Activated CD4-positive, alpha-beta memory T cell treated with anti-CD3 and anti-CD28 coated beads for 36 hours (primary cell): Measurements from ENCODE around the gene ARTN. TPM values are rescaled to one million over a fixed set of nuclear protein-coding genes. Genes with fewer than 3 reads are reported as not detected.
A peak's percentile ranks its signal among the peaks of the same experiment; 100 is the strongest.

Experiments
- CTCF ChIA-PET: fragments of 350-600 bp; sonication (Branson Sonifier 250); formaldehyde crosslinking; loops from one replicate; lab custom pipeline; 2021; ENCODE audit warnings: antibody characterized with exemption, inconsistent platforms; lab: Charles Lee
- POLR2A ChIA-PET: fragments of 350-600 bp; sonication (Branson Sonifier 250); formaldehyde crosslinking; loops from one replicate; lab custom pipeline; 2021; ENCODE audit warnings: antibody characterized with exemption; lab: Charles Lee
- DNase-seq: peaks from one replicate; pipeline ENCODE4 v3.0.0-alpha.2; 2020
- H3K27ac Mint-ChIP-seq: one replicate; pipeline ENCODE4 v1.8.0; 2021; ENCODE audit warnings: mixed read lengths
- H3K27me3 Mint-ChIP-seq: one replicate; pipeline ENCODE4 v1.8.0; 2021; ENCODE audit warnings: mixed read lengths
- H3K36me3 Mint-ChIP-seq: one replicate; pipeline ENCODE4 v1.8.0; 2021; ENCODE audit warnings: mixed read lengths
- H3K4me1 Mint-ChIP-seq: one replicate; pipeline ENCODE4 v1.8.0; 2021; ENCODE audit warnings: low read depth, mixed read lengths
- H3K4me3 Mint-ChIP-seq: one replicate; pipeline ENCODE4 v1.8.0; 2021; ENCODE audit warnings: mild to moderate bottlenecking, mixed read lengths
- H3K9me3 Mint-ChIP-seq: one replicate; pipeline ENCODE4 v1.8.0; 2021; ENCODE audit warnings: mixed read lengths
- intact Hi-C: fragments of 100-400 bp; cut with micrococcal nuclease; formaldehyde crosslinking; loops from one replicate; pipeline ENCODE4 v1.15.1; 2023
- total RNA-seq, 2 experiments: library from RNA; stranded (reverse); gene quantifications; one replicate each; pipeline ENCODE4 v1.2.3, GENCODE V29; 2021

ARTN gene
- total RNA-seq, 2 experiments from 2014 or later: not detected

GRCh38 chr1:43975249-43975961, 41.8 kb downstream of the ARTN start:
- H3K9me3 Mint-ChIP-seq: no peaks in the 10 kb centered on the region
- peak overlapping the region; percentile 83 for H3K4me3 Mint-ChIP-seq
- peak overlapping the region; percentile 78 for H3K27ac Mint-ChIP-seq
- DNase-seq: peak; percentile 50
- POLR2A ChIA-PET: interaction anchor here (0.6 to 2.4 kb wide), 7 partner anchors 13 to 756 kb away, joined by 3 to 7 read pairs (median 4); partner anchors contain the start of genes IPO13, RNU5D-1 and SLC6A9
- H3K4me1 Mint-ChIP-seq: peaks cover 61% of the 10 kb centered on the region
- H3K36me3 Mint-ChIP-seq: peaks cover 31% of the 10 kb centered on the region
- CTCF ChIA-PET: interaction anchor here (0.6 to 2.7 kb wide), 8 partner anchors 11 to 212 kb away, joined by 3 to 15 read pairs (median 4); partner anchors contain the start of gene IPO13
- intact Hi-C loops: no loop called here
- no peaks in the 10 kb centered on the region for H3K27me3 Mint-ChIP-seq

GRCh38 chr1:43976045-43976444, 42.4 kb downstream of the ARTN start:
- ChIA-PET CTCF (interaction anchor here (0.6 to 2.7 kb wide), 7 partner anchors 12 to 212 kb away, joined by 3 to 15 read pairs (median 4); partner anchors contain the start of gene IPO13), POLR2A (interaction anchor here (0.8 to 2.4 kb wide), 4 partner anchors 13 to 755 kb away, joined by 4 to 7 read pairs (median 5); partner anchors contain the start of genes IPO13, RNU5D-1 and SLC6A9)
- Mint-ChIP-seq H3K36me3 (peaks cover 35% of the 10 kb centered on the region), H3K27me3 (no peaks in the 10 kb centered on the region), H3K9me3 (no peaks in the 10 kb centered on the region), H3K27ac (no peak overlapping the region), H3K4me3 (peak overlapping the region; percentile 83), H3K4me1 (peaks cover 60% of the 10 kb centered on the region)
- intact Hi-C loops: no loop called here
- no peak for DNase-seq

GRCh38 chr1:43976890-43977289, 43.3 kb downstream of the ARTN start:
- CTCF ChIA-PET: interaction anchor here (1.4 kb wide), 1 partner anchor 28 kb away, joined by 5 read pairs; no protein-coding TSS in a partner anchor
- Mint-ChIP-seq H3K27me3 (no peaks in the 10 kb centered on the region), H3K4me1 (peaks cover 57% of the 10 kb centered on the region), H3K9me3 (no peaks in the 10 kb centered on the region), H3K27ac (no peak overlapping the region), H3K36me3 (peaks cover 35% of the 10 kb centered on the region), H3K4me3 (no peak overlapping the region)
- no peak for DNase-seq
- intact Hi-C loops: no loop called here
- POLR2A ChIA-PET: no interaction called here

- Mint-ChIP-seq H3K9me3 (no peaks in the 10 kb centered on the region), H3K36me3 (peaks cover 28% of the 10 kb centered on the region), H3K27me3 (no peaks in the 10 kb centered on the region), H3K27ac (no peak overlapping the region), H3K4me3 (peak overlapping the region; percentile 75), H3K4me1 (peaks cover 59% of the 10 kb centered on the region)
- DNase-seq: no peak
- intact Hi-C loops: no loop called here
- ChIA-PET POLR2A (no interaction called here), CTCF (interaction anchor here (0.6 kb wide), 1 partner anchor 58 kb away, joined by 3 read pairs; no protein-coding TSS in a partner anchor)
Measured at GRCh38 chr1:43977376-43978263, 44.0 kb downstream of the ARTN start.

- peaks cover 24% of the 10 kb centered on the region for H3K36me3 Mint-ChIP-seq
- no peak for DNase-seq
- intact Hi-C loops: no loop called here
- peak overlapping the region; percentile 75 for H3K4me3 Mint-ChIP-seq
- H3K4me1 Mint-ChIP-seq: peaks cover 57% of the 10 kb centered on the region
- no peaks in the 10 kb centered on the region for H3K27me3 Mint-ChIP-seq
- no peak overlapping the region for H3K27ac Mint-ChIP-seq
- no peaks in the 10 kb centered on the region for H3K9me3 Mint-ChIP-seq
- CTCF ChIA-PET: no interaction called here
- POLR2A ChIA-PET: no interaction called here
Measured at GRCh38 chr1:43978264-43978550, 44.6 kb downstream of the ARTN start.

- intact Hi-C loops: no loop called here
- CTCF ChIA-PET: no interaction called here
- H3K4me3 Mint-ChIP-seq: peak within 1 kb of the TSS; percentile 88
Measured at GRCh38 chr1:43978551-43979260, 45.1 kb downstream of the ARTN start, which contains the start of gene B4GALT2. B4GALT2 (plus strand) TSS chr1:43979210; CDS start chr1:43981161, 1,951 bp downstream.

GRCh38 chr1:43979261-43979527, 45.6 kb downstream of the ARTN start:
- H3K4me3 Mint-ChIP-seq: no peak overlapping the region
- intact Hi-C loops: no loop called here
- no peak overlapping the region for H3K27ac Mint-ChIP-seq
- H3K4me1 Mint-ChIP-seq: peaks cover 47% of the 10 kb centered on the region
- no peaks in the 10 kb centered on the region for H3K9me3 Mint-ChIP-seq
- H3K27me3 Mint-ChIP-seq: no peaks in the 10 kb centered on the region
- H3K36me3 Mint-ChIP-seq: peaks cover 26% of the 10 kb centered on the region
- DNase-seq: no peak
- ChIA-PET CTCF (no interaction called here), POLR2A (no interaction called here)

More at GRCh38 chr1:43978551-43979260, 45.1 kb downstream of the ARTN start, which contains the start of gene B4GALT2:
- H3K36me3 Mint-ChIP-seq: peaks cover 24% of the 10 kb centered on the region
- no peaks in the 10 kb centered on the region for H3K27me3 Mint-ChIP-seq
- POLR2A ChIA-PET: no interaction called here
- H3K9me3 Mint-ChIP-seq: no peaks in the 10 kb centered on the region
- no peak within 1 kb of the TSS for H3K27ac Mint-ChIP-seq
- peak; percentile 50 for DNase-seq
- H3K4me1 Mint-ChIP-seq: peaks cover 52% of the 10 kb centered on the region

- ChIA-PET POLR2A (interaction anchor here (0.9 kb wide), 1 partner anchor 32 kb away, joined by 3 read pairs; the partner anchor contains the start of gene IPO13), CTCF (no interaction called here)
- H3K36me3 Mint-ChIP-seq: peaks cover 29% of the 10 kb centered on the region
Measured at GRCh38 chr1:43979528-43980254, 46.1 kb downstream of the ARTN start.

GRCh38 chr1:43980255-43981134, 46.9 kb downstream of the ARTN start:
- Mint-ChIP-seq H3K27ac (no peak overlapping the region), H3K4me3 (peak overlapping the region; percentile 88), H3K4me1 (peaks cover 45% of the 10 kb centered on the region), H3K27me3 (no peaks in the 10 kb centered on the region), H3K36me3 (peaks cover 31% of the 10 kb centered on the region), H3K9me3 (no peaks in the 10 kb centered on the region)
- DNase-seq: no peak
- intact Hi-C loops: no loop called here
- ChIA-PET POLR2A (interaction anchor here (0.9 kb wide), 1 partner anchor 33 kb away, joined by 3 read pairs; the partner anchor contains the start of gene IPO13), CTCF (no interaction called here)

More at GRCh38 chr1:43979528-43980254, 46.1 kb downstream of the ARTN start:
- H3K4me3 Mint-ChIP-seq: peak overlapping the region; percentile 88
- H3K4me1 Mint-ChIP-seq: peaks cover 46% of the 10 kb centered on the region
- H3K27ac Mint-ChIP-seq: no peak overlapping the region
- no peaks in the 10 kb centered on the region for H3K27me3 Mint-ChIP-seq
- H3K9me3 Mint-ChIP-seq: no peaks in the 10 kb centered on the region
- intact Hi-C loops: no loop called here
- peak; percentile 46 for DNase-seq

- no peaks in the 10 kb centered on the region for H3K27me3 Mint-ChIP-seq
- no peaks in the 10 kb centered on the region for H3K9me3 Mint-ChIP-seq
- intact Hi-C loops: no loop called here
- peaks cover 33% of the 10 kb centered on the region for H3K36me3 Mint-ChIP-seq
- H3K4me1 Mint-ChIP-seq: peaks cover 39% of the 10 kb centered on the region
- no peak for DNase-seq
- no peak overlapping the region for H3K27ac Mint-ChIP-seq
- H3K4me3 Mint-ChIP-seq: no peak overlapping the region
- ChIA-PET POLR2A (no interaction called here), CTCF (interaction anchor here (1.2 kb wide), 1 partner anchor 46 kb away, joined by 3 read pairs; no protein-coding TSS in a partner anchor)
Measured at GRCh38 chr1:43981135-43981491, 47.5 kb downstream of the ARTN start.
